Bronchial epithelial cell (primary cell): ENCODE results near the gene ERFE. TPM values are rescaled to one million over a fixed set of nuclear protein-coding genes. Genes with fewer than 3 reads are reported as not detected.

ENCODE experiments used
- DNase-seq: peaks from one replicate; pipeline ENCODE4 v3.0.0-alpha.2; 2010; ENCODE audit warnings: low read depth
- FAIRE-seq: peaks from 2 replicates; lab custom pipeline; 2011; peaks lifted over from hg19 to GRCh38; lab: Jason Lieb, UNC
- H3K27me3 ChIP-seq: 2 replicates; pipeline ENCODE4 v1.5.1; 2011; ENCODE audit warnings: low read length; ENCODE audit not compliant: control insufficient read depth, insufficient read depth
- H3K36me3 ChIP-seq: 2 replicates; pipeline ENCODE4 v1.5.1; 2011; ENCODE audit warnings: low read length; ENCODE audit not compliant: control insufficient read depth, insufficient read depth
- H3K4me3 ChIP-seq: 2 replicates; pipeline ENCODE4 v1.5.1; 2011; ENCODE audit warnings: mild to moderate bottlenecking, low read depth, low read length, control low read depth
- CTCF ChIP-seq: IDR thresholded peaks from 2 replicates; pipeline ENCODE4 v1.5.1; 2011; ENCODE audit warnings: mild to moderate bottlenecking, moderate library complexity, low read length, control low read depth, inconsistent platforms; ENCODE audit not compliant: insufficient read depth, severe bottlenecking
- total RNA-seq: library from RNA; depleted of rRNA; stranded (reverse); fragments of >200 nt; gene quantifications from 2 replicates; pipeline ENCODE4 v1.2.1, GENCODE V29; 2014

Gene ERFE
- total RNA-seq, 1 donor from 2014 or later = 4.2 TPM

DNA sequence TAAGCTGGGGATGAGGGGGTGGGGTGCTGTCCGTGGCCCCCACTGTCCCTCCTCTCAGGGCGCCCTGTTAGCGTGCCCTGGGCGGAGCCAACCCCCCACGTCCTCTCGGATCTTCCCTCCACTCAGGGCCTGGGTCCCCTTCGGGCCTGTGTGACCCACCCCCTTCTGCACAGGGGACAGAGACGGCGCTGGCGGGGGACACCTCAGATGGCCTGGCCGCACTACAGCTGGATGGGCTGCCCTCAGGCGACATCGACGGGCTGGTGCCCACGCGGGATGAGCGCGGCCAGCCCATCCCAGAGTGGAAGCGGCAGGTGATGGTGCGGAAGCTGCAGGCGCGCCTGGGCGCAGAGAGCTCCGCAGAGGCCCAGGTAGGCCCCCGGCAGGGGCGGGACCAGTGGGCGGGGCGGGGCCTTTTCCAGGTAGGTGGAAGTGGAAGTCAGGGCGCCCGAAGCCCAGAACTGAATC is 30.2 kb upstream of the ERFE start:
- peaks cover 2% of the 10 kb centered on the region for H3K27me3 ChIP-seq
- no peaks in the 10 kb centered on the region for H3K36me3 ChIP-seq
- no peak for FAIRE-seq
- no peak for DNase-seq
- H3K4me3 ChIP-seq = no peak overlapping the region
- no peak for TF ChIP-seq CTCF

DNA sequence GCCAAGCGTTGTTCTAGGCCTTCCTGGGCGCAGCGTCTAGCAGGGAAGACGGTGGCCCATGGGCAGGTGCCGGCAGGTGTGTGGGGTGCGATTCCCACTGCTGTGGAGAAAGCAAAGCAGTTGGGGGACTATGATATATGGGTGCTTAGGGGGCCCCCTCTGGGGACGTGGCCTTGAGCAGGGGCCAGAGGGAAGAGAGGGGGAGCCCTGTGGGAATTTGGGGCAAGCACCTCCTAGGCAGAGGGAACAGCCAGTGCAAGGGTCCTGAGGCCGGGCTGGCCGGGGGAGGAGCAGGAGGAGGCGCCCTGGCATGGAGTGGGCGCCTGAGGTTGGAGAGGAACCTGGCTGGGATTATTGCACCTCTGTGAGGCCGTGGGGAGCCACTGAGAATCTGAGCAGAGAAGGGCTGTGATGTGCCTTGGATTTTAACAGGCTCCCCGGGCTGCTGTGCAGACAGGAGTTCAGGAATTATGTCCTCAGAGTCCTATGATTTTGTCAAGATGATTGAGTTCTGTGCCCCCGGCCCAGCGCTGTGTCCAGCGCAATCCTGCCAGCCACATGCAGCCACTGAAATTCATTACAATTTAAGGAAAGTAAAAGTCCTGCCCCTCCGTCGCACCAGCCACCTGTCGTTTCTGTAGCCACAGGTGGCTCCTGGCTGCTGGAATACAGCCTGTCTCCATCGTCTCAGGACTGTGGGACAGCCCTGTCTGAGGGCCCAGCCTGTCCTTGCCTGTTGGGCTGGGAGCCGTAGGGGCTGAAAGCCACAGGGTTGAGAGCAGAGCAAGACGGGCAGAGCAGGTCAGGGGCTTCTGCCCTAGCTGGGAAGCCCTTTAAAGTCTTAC is 29.4 kb upstream of the ERFE start:
- DNase-seq = no peak
- no peak for TF ChIP-seq CTCF
- Histone ChIP-seq H3K4me3 (no peak overlapping the region), H3K27me3 (peaks cover 2% of the 10 kb centered on the region), H3K36me3 (no peaks in the 10 kb centered on the region)
- no peak for FAIRE-seq

GRCh38 chr2:238130111-238130695 is 28.6 kb upstream of the ERFE start:
- peaks cover 2% of the 10 kb centered on the region for H3K27me3 ChIP-seq
- H3K36me3 ChIP-seq = no peaks in the 10 kb centered on the region
- no peak for TF ChIP-seq CTCF
- no peak overlapping the region for H3K4me3 ChIP-seq
- DNase-seq (no peak), FAIRE-seq (no peak)

- DNase-seq (no peak), FAIRE-seq (no peak)
- Histone ChIP-seq H3K4me3 (no peak overlapping the region), H3K36me3 (no peaks in the 10 kb centered on the region), H3K27me3 (peaks cover 2% of the 10 kb centered on the region)
- no peak for TF ChIP-seq CTCF
Observed at GRCh38 chr2:238130696-238131628, 27.8 kb upstream of the ERFE start.

DNA sequence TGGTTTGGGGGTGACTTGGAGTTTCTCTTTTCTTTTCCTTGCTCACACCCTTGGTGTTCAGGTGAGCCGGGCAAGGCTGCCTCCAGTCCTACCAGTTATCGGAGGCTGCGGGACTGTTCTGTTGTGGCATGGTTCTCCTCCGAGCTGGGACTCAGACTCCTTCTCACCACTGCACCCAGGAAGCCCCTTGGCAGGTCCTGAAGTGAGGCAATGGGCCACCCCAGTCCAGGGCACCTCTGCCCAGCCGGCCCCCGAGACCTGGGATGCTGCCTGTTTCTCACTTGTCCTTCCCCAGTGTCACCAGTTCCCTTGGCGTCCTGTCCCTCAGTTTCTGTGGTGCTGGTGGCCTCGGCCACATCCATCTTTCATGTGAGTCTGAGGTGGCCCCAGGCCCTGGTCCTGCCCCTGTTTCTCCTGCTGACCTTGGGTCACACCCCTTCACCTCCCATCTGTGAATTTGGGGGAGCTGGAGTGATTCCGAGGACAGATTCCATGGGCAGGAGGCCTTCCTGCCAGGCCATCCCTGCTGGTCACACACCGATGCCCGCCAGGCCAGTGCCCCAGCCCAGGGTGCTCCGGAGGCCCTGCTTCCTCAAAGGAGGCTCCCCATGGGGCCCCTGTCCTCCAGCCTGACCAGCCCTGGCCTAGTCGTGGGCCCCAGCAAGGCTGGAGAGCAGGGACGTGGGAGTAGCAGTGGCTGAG is 26.9 kb upstream of the ERFE start:
- Histone ChIP-seq H3K27me3 (peaks cover 2% of the 10 kb centered on the region), H3K36me3 (no peaks in the 10 kb centered on the region), H3K4me3 (no peak overlapping the region)
- no peak for TF ChIP-seq CTCF
- FAIRE-seq = no peak
- no peak for DNase-seq
